T-helper 17 cell (primary cell): ENCODE measurements around the gene FBXW2. TPM values are rescaled to one million over a fixed set of nuclear protein-coding genes. Genes with fewer than 3 reads are reported as not detected.

Source experiments
- ATAC-seq: fragments of 150-1000 bp; cut with Tn5 transposase; 2 replicates; pipeline ENCODE4 v1.10.0; 2021; ENCODE audit warnings: mild to moderate bottlenecking, moderate library complexity
- DNase-seq, 3 donors: peaks; one replicate each; pipeline versions ENCODE4 v3.0.0 to v3.0.0-alpha.2; 2020 to 2021
- H3K9me3 ChIP-seq: one replicate; pipeline ENCODE4 v1.7.0; 2013; ENCODE audit warnings: low read length, mild to moderate bottlenecking; ENCODE audit not compliant: control insufficient read depth, poor library complexity, severe bottlenecking
- H3K27ac Mint-ChIP-seq: one replicate; pipeline ENCODE4 v1.8.0; 2022; ENCODE audit warnings: mild to moderate bottlenecking, moderate library complexity, mixed read lengths
- H3K27me3 Mint-ChIP-seq: one replicate; pipeline ENCODE4 v1.8.0; 2022; ENCODE audit warnings: mixed read lengths
- H3K36me3 Mint-ChIP-seq: one replicate; pipeline ENCODE4 v1.8.0; 2022; ENCODE audit warnings: low read depth, mixed read lengths
- H3K4me1 Mint-ChIP-seq: one replicate; pipeline ENCODE4 v1.8.0; 2022; ENCODE audit warnings: mild to moderate bottlenecking, mixed read lengths
- H3K4me3 Mint-ChIP-seq: one replicate; pipeline ENCODE4 v1.8.0; 2022; ENCODE audit warnings: mild to moderate bottlenecking, moderate library complexity, mixed read lengths
- total RNA-seq, 4 donors: library from RNA in 2 of 4; stranded (reverse) in 2 of 4; gene quantifications; one replicate each; pipeline ENCODE4 v1.2.3 and lab custom pipeline; 2022 to 2026

FBXW2 gene
- total RNA-seq, 2 donors from 2014 or later: 60.6 to 71.2 TPM

- peaks cover 33% of the 10 kb centered on the region for H3K4me1 Mint-ChIP-seq
- H3K27me3 Mint-ChIP-seq: no peaks in the 10 kb centered on the region
- H3K4me3 Mint-ChIP-seq: peak overlapping the region; percentile 94
- no peaks in the 10 kb centered on the region for H3K36me3 Mint-ChIP-seq
- H3K9me3 ChIP-seq: no peaks in the 10 kb centered on the region
- no peak for DNase-seq
- H3K27ac Mint-ChIP-seq: peak overlapping the region; percentile 95
- no peak for ATAC-seq
These were observed 79.7 kb downstream of the FBXW2 start for GRCh38 chr9:120713257-120714087.

DNA sequence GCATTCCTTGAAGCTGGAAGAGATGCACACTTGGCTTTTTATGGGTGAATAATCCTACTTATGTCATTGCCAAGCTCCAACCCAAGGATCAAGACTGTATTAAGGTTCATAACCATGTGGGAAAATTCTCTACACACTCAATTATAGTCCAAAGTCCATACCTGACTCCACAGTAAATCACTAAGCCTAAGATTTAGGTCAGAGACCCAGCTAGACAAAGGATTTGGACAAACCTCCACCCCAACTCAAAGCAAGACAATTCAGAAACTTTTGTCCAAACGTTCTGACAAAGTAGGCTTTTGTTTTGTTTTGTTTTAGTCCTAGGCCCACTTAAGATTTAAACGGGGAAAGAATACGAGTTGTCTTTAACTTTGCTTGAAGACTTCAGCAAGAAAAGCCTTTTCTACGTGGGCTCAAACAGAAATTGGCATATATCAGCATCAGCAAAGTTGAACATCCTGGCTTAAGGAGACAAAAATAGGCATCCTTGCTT is 80.6 kb downstream of the FBXW2 start:
- ATAC-seq (no peak), DNase-seq (no peak)
- no peaks in the 10 kb centered on the region for H3K9me3 ChIP-seq
- H3K36me3 Mint-ChIP-seq: no peaks in the 10 kb centered on the region
- no peaks in the 10 kb centered on the region for H3K27me3 Mint-ChIP-seq
- H3K27ac Mint-ChIP-seq: peak overlapping the region; percentile 95
- peak overlapping the region; percentile 94 for H3K4me3 Mint-ChIP-seq
- H3K4me1 Mint-ChIP-seq: peaks cover 34% of the 10 kb centered on the region

DNA sequence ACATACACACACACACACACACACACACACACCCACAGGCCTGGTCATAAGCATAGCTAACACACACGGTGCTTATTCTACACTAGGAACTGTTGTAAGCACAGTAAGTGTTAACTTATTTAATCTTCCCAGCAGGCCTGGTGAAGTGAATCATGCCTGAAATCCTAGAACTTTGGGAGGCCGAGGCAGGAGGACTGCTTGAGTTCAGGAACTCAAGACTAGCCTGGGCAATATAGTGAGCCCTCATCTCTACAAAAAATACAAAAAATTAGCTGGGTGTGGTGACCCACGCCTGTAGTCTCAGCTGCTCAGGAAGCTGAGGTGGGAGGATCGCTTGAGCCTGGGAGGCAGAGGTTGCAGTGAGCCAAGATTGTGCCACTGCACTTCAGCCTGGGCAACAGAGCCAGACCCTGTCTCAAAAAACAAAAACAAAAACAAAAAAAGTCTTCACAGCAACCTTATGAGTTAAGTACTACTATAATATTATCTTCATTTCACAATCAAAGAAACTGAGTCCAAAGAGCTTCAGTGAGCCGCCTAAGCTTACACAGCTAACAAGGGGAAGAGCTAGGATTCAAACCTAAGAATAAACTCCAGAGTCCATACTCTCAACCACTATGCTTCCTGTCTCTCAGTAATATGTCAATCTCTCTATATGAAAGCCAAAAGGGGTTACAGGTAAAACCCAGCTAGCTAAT is 81.2 kb downstream of the FBXW2 start:
- peak overlapping the region; percentile 94 for H3K4me3 Mint-ChIP-seq
- ATAC-seq (no peak), DNase-seq (no peak)
- peak overlapping the region; percentile 95 for H3K27ac Mint-ChIP-seq
- H3K4me1 Mint-ChIP-seq: peaks cover 35% of the 10 kb centered on the region
- no peaks in the 10 kb centered on the region for H3K9me3 ChIP-seq
- H3K27me3 Mint-ChIP-seq: no peaks in the 10 kb centered on the region
- no peaks in the 10 kb centered on the region for H3K36me3 Mint-ChIP-seq

DNA sequence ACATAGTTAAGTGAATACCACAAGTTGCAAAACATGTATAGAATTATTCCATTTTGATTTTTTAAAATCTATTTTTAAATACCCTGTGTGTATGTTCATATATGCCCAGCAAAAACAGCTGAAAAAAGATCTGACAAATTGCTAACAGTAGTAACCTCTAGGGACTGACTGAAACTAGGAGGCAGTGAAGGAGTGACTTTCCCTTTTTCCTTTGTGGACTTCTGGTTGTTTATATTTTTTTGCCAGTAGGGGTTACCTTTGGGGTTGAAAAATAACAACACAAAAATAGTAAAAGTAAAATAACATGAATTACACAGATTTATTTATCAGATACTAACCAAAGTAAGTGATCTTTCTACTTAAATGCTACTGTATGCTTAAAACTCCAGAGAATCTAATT is 81.9 kb downstream of the FBXW2 start:
- peak overlapping the region; percentile 95 for H3K27ac Mint-ChIP-seq
- H3K4me1 Mint-ChIP-seq: peaks cover 33% of the 10 kb centered on the region
- H3K9me3 ChIP-seq: no peaks in the 10 kb centered on the region
- H3K4me3 Mint-ChIP-seq: no peak overlapping the region
- DNase-seq: no peak
- H3K27me3 Mint-ChIP-seq: no peaks in the 10 kb centered on the region
- no peak for ATAC-seq
- no peaks in the 10 kb centered on the region for H3K36me3 Mint-ChIP-seq

DNA sequence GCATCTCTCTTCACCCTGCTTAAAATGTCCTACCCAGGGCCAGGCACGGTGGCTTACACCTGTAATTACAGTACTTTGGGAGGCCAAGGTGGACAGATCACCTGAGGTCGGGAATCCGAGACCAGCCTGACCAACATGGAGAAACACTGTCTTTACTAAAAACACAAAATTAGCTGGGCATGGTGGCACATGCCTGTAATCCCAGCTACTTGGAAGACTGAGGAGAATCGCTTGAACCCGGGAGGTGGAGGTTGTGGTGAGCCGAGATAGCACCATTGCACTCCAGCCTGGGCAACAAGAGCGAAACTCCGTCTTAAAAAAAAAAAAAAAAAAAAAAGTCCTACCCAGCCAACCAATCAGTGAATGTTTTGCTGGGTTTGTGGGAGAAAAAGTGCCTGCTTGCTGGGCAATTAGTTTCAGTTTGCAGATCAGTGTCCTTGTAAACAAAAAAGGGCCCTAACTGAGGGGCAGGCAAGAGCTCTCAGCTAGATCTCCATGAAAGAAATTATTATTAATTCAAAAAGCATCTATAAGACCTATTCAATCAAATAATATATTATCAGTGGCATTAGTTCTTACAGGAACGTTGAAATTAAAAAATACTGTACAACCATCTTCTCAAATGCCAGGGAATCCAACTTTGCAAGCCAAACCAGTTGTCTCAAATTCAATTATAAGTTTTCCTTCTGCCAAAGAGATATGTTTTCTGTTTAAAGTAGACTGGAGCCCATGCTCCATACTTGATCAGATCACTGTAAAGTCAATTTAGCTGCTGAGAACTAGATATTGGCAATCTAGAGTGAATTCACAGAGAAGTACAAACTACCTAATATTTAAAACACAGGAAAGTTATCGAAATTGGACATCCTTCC is 82.9 kb downstream of the FBXW2 start:
- Mint-ChIP-seq H3K27ac (peak overlapping the region; percentile 95), H3K4me3 (peak overlapping the region; percentile 57), H3K36me3 (no peaks in the 10 kb centered on the region), H3K27me3 (no peaks in the 10 kb centered on the region), H3K4me1 (peaks cover 33% of the 10 kb centered on the region)
- DNase-seq: no peak
- H3K9me3 ChIP-seq: no peaks in the 10 kb centered on the region
- ATAC-seq: no peak

GRCh38 chr9:120708526-120709224 is 84.5 kb downstream of the FBXW2 start:
- peak overlapping the region; percentile 95 for H3K27ac Mint-ChIP-seq
- no peaks in the 10 kb centered on the region for H3K27me3 Mint-ChIP-seq
- ATAC-seq: no peak
- no peaks in the 10 kb centered on the region for H3K9me3 ChIP-seq
- no peak for DNase-seq
- H3K36me3 Mint-ChIP-seq: no peaks in the 10 kb centered on the region
- peaks cover 34% of the 10 kb centered on the region for H3K4me1 Mint-ChIP-seq
- no peak overlapping the region for H3K4me3 Mint-ChIP-seq

- H3K27me3 Mint-ChIP-seq: no peaks in the 10 kb centered on the region
- no peak for DNase-seq
- H3K36me3 Mint-ChIP-seq: no peaks in the 10 kb centered on the region
- peaks cover 21% of the 10 kb centered on the region for H3K4me1 Mint-ChIP-seq
- no peak overlapping the region for H3K4me3 Mint-ChIP-seq
- peak overlapping the region; percentile 78 for H3K27ac Mint-ChIP-seq
- no peaks in the 10 kb centered on the region for H3K9me3 ChIP-seq
- ATAC-seq: no peak
These were observed 86.0 kb downstream of the FBXW2 start for GRCh38 chr9:120707170-120707569.

Other genes with a start within 250 kb of the FBXW2 start
- gene CDK5RAP2, start 213.2 kb downstream of the FBXW2 start, total RNA-seq: 10 to 100 TPM; 59.5 to 68.1 TPM
- gene MEGF9, start 78.9 kb downstream of the FBXW2 start, total RNA-seq: 10 to 100 TPM in 1 of 2 donors, 1 to 10 TPM in 1; 9.9 to 10.2 TPM
- gene PSMD5, start 49.5 kb upstream of the FBXW2 start, total RNA-seq: 10 to 100 TPM; 37.2 to 51.5 TPM
- 10 to 100 TPM; 69.9 to 96.9 TPM for gene PHF19, start 83.8 kb upstream of the FBXW2 start, total RNA-seq
- gene TRAF1, start 133.4 kb upstream of the FBXW2 start, total RNA-seq: 100 to 1,000 TPM; 103 to 118 TPM